ENCODE data around the gene BRD9.

Gene BRD9

DNA sequence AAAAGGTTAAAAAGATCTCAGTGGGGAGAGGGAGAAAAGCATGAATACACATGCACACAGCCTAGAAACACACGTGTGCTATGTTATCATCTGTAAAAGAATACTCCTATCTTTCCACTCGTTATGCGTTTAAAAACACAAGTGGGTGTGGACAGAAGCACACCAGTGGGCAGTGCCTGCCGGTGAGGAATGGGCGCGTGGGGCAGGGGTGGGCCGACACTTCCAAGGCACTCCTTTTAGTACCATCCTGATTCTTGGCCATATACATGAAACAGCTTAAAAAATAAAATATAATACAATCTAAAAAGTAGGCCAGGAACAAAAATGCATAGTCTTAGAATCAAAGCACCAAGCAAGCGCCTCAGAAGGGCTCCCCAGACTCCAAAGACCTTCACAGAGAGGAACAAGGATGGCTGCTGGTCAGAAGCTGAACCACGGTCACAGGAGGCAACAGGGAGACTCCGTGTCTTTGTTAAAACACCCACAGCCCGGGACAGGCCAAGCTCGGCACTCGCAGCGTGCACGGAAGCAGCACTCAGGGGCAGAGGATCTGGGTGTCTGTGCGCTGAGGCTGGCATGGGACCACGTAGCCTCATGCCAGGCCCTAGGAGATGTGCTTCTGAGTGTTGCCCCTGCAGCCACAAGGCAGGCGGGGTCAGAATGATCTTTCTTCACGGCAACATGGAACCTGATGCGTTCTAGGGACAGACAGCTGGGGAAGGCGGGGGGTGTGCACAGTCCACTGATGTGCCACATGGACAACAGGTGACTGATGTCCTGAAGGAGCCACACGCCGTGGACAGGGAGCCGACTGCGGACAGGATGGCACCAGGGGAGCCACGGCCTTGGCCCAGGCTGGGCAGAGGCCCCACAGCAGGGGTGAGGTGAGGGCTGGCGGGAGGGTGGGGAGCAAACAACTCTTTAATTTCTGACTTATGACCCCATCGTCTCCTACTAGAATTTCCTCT, 15.9 kb downstream of the BRD9 start:
- DNase-seq = no peak

DNA sequence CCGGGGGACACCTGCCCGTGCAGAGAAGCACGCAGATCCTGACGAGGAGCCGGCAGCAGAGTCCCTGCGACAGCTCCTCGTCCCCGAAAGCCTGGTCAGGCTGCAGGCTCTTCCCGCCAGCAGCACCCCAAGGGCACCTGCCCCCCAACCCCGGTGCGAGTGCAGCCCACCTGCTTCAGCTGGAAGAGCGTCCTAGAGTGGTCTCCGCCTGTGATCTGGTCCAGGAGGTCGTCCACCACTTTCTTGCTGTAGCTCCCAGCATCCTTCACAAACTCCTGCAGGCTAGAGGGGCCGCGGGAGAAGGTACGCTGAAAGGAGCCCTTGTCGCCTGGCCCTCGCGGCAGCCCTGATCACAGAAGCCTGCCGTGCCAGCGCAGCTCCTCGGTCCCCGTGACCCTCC, 16.7 kb downstream of the BRD9 start:
- DNase-seq = no peak

DNA sequence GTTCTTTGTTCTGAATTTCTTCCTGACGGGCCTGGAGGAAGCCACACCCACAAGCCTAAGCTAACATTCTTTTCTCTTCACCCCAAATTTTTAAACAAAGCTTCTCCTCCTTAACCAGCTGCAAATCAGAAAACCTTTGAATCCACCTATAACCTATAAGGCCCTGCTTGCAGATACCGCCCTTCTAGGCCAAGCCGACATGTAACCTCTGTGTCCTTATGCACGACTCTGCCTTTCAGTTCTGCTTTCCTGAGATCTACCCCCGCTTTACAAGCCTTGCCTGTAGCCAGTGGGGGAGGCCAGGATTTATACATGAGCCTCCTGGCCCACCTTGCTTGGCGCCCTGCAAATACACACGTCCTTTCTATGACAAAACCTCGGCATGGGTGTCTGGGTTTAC, 19.3 kb downstream of the BRD9 start:
- no peak for DNase-seq

DNA sequence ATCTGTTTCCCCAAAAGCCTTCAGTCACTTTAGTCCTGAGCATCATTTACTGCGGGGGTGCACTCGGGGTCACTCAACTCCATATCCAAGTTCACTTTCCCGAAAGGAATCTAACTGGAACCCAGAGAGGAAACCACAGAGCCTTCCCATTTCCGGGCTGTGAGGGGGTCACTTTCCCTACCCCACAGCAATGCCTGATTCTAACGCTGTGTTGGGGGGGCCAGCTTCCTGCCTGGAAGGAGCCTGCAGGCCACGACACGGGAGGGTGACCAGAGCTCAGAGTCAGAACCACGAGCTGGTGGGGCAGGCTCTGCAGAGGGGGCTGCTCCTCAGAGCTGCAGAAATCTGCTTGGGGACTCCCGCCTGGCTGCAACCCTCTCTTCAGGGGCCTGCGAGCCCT, 20.3 kb downstream of the BRD9 start:
- no peak for DNase-seq

DNA sequence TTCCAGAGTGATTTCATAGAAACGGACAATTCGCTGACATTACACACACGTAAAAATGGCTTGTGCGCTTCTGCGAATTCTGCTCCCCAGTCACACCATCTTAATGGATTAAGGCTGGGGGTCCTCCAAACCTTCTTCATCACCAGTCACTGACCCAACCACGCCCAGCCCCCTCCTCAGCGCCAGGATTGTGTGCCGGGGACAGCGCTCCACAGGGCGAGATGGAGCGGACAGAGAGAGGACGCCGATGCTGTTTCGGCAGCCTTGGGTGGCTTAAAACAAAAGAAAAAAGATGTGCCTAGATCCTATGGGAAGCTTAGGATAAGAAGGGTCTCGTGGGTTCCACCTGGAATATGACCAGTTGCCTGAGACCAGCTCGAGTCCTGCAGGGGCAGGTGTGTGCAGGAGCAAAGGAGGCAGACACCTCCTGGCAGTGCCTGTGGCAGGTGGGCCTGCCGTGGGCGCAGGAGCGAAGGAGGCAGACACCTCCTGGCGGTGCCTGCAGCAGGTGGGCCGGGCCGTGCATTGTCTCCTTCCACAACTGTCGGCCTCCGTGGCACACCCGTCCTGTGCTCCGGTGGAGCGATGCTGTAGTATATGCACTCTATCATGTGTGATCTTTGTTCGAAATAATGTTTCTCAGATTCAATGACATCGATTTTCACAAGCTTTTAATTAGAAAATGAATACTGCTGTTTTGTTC, 20.9 kb downstream of the BRD9 start:
- no peak for DNase-seq

DNA sequence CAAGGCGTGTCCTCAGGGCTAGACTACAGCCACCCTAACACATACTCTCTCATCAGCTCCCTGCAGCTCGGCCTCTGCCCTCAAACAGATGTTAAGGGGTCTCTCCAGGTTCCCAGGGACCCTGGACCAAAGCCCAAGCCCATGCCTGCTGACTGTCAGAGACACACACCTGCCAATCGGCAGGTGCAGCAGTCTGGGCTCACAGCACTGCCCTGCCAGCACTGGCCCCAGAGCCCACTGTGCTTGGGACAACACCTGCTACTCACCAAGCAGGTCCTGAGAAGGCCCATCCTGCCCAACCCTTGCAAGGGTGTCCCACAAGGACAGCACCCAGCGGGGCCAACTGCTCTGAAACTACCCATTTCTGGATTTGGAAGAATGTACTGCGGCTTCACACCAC, 21.6 kb downstream of the BRD9 start:
- DNase-seq = no peak

DNA sequence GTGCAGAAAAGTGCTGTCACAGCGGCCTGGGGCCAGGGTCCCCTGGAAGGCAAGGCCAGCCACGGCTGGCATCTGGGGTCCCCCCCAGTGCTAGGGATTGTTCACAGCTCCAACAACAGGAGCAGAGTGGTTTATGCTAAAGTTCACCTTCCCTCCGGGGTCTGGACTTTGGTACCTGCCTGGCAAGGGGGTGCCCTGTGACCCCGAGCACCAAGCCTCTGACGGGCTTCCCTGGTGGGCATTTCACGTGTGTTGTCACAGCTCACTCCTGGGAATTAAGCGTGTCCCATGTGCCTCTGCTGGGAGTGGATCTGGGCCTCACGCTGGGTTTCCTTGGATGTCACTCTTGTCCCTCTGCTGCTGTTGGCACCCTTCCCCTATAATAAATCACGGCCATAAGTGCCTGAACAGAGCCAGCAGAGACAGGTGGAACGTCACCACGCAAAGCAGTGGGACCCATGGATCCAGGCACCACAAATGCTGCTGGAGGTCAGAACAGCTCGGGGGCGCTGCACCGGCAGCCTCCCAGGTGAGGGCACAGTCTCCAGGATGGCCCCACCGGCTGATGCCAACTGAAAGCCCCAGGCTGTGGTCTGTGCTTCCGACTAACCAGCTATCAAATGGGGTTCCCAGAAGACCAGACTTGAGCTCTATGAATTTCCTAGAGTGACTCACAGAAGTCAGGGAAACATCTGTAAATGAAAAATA, 24.0 kb downstream of the BRD9 start:
- no peak for DNase-seq

DNA sequence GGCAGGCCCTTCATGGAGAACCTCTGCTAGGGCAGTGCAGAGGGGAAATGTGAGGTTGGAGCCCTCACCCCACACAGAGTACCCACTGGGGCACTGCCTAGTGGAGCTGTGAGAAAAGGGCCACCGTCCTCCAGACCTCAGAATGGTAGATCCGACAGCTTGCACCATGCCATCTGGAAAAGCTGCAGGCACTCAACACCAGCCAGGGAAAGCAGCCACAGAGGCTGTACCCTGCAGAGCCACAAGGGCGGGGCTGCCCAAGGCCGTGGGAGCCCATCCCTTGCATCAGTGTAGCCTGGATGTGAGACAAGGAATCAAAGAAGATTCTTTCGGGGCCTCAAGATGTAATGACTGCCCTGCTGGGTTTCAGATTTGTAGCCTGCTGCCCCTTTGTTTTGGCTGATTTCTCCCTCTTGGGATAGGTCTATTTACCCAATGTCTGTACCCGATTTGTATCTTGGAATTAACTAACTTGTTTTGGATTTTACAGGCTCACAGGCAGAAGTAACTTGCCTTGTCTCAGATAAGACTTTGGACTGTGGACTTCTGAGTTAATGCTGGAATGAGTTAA, 25.2 kb downstream of the BRD9 start:
- DNase-seq = no peak

DNA sequence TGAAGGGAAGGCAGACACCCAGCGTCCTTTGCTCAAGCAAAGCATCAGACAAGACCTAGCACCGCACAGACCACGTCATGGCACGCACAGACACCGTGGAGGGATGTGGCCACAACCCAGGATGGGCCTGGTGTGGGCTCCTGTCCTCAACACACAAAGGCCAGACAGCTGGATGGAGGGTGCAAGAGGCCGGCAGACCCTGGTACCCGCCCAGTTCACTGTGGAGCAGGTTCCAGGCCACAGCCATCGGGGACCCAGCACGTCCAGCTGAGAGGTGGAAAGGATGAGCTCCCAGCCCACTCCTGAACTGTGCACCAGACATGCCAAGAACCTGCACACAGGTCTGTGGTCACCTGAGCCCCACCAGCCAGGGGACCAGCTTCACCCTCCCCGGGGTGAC, 26.8 kb downstream of the BRD9 start:
- no peak for DNase-seq

DNA sequence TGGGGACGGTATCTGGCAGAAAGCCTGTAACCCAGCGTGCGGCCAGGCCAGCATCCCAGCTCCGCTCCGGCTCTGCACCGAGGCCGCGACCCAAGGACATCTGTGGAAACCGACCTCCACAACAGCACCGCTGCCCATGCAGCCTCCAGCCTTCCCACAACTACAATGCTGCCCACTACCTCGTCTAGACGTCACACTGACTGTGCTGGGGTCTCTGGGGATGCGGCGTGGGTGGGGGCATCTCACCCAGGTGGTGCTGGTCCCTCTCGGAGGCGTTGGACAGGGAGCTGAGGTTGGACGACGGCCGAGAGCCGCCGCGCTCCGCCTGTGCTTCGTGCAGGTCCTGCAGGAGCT, 27.5 kb downstream of the BRD9 start:
- DNase-seq = no peak

DNA sequence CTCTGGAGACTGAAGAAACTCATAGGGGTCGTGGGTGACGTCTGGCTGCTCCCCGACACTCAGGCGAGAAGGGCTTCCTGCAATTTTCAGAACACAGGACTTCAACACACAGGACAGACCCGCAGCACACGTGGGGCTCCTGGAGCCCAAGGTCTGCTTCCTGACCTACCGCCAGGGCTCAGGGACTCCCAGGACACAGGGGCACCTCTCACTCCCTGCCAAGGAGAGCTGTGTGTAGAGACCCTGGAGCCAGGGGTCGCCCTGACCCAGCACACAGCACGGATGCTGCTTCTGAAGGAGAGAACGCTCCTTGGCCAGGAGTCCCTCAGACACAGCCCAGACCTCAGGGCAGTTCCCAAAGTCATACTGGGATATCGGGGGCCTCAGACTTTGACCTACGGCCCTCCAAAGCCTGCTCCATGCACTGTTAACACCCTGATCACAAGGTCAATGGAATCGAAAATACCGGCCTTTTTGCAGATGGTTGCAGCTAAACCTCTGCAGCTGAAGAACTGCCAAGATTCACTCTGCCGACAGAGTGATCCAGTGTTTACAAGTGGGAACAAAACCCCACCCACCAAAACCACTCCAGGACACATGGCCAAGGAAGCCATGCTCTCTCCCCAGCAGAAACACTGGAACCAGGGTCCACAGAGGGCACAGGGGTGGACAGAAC, 28.0 kb downstream of the BRD9 start:
- no peak for DNase-seq

DNA sequence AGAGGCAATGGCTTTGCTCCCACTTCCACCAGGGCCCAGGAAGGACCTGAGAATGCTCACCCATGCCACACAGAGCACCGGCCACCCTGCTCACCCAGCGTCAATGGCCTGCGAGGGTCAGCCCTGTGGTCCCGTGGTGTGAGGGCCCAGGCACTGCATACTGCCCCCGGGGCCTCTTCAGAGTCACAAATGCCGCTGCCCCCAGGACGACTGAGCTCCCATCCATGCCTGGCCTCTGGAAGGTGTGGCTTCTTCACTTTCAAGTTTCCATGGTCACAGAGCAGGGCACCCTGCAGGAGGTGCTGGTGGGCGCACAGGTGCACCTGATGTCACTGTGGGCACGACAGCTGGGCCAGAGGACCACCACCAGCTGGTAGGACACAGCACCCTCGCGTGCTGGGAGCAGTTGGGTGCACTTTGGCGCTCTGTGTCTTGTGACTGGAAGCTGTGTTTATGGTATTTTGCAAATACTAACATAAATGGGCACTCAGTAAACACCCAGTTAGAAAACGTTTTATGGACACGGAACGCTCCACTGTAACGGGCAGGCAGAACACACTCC, 29.3 kb downstream of the BRD9 start:
- no peak for DNase-seq

DNA sequence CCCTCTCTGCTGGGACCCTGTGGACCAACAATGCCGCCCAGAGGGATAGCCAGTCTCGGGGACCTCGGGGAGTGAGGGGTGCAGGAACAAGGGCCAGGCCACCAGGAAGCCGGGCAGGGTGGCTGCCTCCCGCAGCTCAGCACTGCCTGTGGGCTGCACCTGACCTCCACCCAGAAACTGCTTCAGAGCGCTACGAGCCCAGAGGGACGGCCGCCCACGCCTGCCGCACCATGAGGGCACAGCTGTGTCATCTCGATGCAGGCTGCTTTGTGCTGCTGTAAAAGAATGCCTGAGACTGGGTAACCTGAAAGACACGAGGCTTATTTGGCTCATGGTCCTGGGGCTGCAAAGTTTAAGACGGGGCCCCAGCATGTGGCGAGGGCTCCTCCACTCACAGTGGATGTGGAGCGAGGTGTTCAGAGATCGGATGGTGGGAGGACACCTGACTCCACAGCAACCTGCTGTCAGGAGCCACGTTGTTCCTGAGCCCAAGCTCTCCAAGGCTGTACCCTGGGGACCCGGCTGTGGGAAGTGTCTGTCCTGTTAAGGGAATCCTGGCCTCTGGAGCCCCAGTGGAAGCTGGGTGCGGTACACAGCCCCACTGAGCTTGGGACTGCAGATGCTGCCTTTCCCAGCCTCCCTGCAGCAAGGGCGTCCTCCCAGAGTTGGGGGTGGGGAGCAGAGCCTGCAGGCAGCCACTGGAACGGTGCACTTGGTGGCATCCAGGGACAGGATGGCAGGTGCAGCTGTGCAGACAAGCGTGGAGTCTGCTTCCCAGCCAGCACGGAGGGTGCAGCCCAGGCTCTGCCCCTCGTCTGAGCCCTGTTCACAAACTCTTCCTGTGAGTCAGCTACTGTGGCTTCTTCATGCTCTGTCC, 30.0 kb downstream of the BRD9 start:
- no peak for DNase-seq

DNA sequence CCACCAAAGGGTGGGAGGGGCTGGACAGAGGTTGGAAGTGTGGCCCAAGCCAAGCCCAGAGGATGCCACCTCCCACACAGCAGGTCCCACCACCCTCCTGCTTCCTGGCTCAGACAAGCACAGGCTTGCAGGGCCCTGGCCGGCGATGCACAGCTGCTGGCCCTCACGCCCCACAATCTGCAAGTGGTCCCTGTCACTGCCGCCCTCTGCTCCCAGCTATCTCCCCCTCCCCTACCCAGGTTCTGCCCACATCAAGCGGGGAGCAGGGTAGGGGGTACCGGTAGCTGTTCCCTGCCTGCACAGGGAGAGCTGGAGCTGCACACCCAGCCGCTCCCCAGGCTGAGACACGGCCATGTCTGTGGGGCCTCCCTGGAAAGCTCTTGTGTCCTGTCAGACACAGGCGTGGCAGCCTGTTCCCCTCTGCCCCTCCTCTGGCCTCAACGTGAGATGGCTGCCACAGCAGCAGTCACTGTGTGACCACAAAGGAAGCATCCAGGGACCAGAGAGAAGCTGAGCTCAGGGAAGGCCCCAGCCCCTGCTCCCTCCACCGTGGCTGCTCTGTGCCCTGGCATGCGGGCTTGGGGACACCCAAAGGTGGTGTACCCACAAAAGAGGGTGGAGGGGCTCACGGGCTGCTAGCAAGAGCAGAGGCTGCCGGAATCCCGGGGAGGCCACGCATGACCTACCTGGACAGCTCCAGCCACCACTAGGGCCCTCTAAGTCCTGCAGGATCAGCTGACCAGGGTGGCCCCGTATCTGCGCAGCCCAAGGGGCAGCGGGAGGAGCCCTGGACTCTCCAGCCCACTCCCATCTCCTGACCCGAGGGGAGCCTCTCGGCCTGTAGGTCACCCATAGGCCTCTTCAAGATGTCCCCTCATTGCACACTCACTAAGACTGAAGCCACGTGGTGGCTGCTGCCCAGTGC, 30.9 kb downstream of the BRD9 start:
- no peak for DNase-seq

DNA sequence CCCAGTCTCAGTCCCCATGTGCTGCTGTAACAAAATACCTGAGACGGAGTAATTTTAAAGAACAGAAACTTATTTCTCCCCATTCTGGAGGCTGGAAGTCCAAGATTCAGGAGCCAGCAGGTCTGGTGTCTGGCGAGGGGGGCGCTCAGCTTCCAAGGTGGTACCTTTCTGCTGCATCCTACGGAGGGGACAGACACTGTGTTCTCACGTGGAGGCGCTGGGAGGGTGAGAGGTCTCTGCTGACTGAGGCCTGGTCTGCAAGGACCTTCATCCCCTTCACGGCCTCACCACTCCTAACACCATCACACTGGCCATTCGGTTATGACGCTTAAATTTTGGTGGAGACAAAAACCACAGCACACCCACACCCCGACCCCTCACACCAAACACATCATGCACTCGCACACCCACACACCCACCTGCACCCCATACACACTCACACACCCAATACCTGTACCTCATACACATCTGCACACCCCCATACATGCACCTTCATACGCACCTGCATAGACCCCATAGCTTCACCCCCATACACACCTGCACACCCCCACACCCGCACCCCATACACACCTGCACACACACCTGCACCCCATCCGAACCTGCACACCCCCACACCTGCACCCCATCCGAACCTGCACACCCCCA, 32.0 kb downstream of the BRD9 start:
- no peak for DNase-seq

DNA sequence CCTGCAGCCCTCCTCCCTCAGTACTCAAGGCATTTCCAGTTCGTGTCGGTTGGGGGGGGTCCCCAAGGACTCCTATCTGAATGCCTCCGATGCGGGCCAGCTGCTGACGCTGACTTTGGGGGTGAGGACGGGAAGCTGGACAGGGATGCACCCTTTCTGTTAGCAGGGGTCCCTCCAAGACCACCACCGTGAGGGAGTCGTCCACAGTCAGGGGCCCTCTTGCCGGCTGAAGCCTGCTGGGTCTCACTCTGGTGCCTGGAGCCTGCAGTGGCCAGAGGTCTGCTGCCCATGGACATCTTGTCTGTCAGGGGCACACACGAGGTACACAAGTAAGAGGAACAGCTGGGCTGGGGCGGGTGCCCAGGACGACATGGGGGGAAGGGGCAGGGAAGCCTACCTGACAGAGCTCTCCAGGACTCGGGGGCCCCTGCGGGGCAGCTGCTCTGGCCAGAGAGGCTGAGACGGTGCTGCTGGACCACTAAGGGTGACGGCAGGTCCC, 32.8 kb downstream of the BRD9 start:
- DNase-seq = no peak

DNA sequence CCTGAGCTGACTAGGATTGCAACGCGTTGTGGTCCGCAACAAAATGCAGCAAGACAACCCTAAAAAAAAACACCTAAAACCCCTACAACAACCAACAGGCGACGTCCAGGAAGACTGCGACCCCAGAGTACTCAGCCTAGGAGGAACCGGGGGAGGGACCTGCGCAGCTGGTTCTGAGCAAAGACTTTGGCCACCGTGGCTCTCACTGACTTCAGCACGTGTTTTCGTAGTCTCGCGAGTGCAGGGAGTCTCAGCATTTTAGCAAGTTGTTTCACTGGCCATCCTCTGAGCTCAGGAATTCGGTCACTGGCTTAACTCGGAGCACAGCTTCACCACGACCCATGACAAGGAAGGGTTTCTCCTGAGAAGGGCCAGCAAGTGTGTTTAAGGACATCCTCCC, 33.2 kb downstream of the BRD9 start:
- no peak for DNase-seq

DNA sequence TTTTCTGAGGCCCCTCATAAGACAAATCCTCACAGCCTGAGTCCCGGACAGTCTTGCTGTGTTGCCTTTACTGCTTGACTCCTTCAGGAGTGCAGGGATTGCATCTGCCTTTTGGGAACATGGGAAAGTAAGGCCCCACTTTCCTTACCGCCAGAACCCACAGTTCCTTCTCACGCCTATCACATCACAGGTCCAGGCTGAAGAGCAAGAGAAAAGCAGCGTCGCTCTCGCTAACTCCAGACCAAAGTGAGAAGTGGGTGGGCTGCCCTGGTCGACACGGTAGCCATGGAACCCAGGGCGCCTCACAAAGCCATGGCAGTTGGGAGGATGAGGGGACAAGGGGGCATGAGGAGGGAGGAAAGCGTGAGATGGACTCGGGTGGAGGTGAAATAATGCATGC, 33.9 kb downstream of the BRD9 start:
- DNase-seq = no peak

Data from NCI-H774 (cell line).